A172 (cell line): ENCODE results near the gene ERBIN. TPM values are rescaled to one million over a fixed set of nuclear protein-coding genes. Genes with fewer than 3 reads are reported as not detected.

Source experiments
- total RNA-seq: library from RNA; depleted of rRNA; stranded (reverse); fragments of >200 nt; shearing (Covaris generic); gene quantifications from 2 replicates; pipeline ENCODE4 v1.2.3, GENCODE V29; 2014; rRNA removed

Gene ERBIN
- total RNA-seq, 1 experiment from 2014 or later, result 125 TPM

Other genes starting within 250 kb of the ERBIN start
- gene SGTB, start 204.5 kb upstream of the ERBIN start, total RNA-seq, result 17.7 and 20.2 TPM in 2 replicates
- 48.9 and 54.7 TPM in 2 replicates for gene NLN, start 204.4 kb upstream of the ERBIN start, total RNA-seq
- gene SREK1, start 217.7 kb downstream of the ERBIN start, total RNA-seq, result 33.8 and 48.6 TPM in 2 replicates